ENCODE data around the gene BAIAP2.

BAIAP2 gene

GRCh38 chr17:81036197-81036941 is 1.4 kb downstream of the BAIAP2 start:
- DNase-seq (ENCODE audit: low read depth in 2 of 3, low spot score in 1 of 3) = no peak

GRCh38 chr17:81037026-81037797 is 2.3 kb downstream of the BAIAP2 start:
- DNase-seq (ENCODE audit: low read depth in 2 of 3, low spot score in 1 of 3) = no peak

GRCh38 chr17:81037798-81038733 is 3.1 kb downstream of the BAIAP2 start:
- DNase-seq (ENCODE audit: low read depth in 2 of 3, low spot score in 1 of 3) = no peak

- no peak for DNase-seq (ENCODE audit: low read depth in 2 of 3, low spot score in 1 of 3)
Measured at GRCh38 chr17:81039096-81039495, 4.1 kb downstream of the BAIAP2 start.

- no peak for DNase-seq (ENCODE audit: low read depth in 2 of 3, low spot score in 1 of 3)
Measured at GRCh38 chr17:81039854-81040758, 5.2 kb downstream of the BAIAP2 start.

- no peak for DNase-seq (ENCODE audit: low read depth in 2 of 3, low spot score in 1 of 3)
Measured at GRCh38 chr17:81040791-81041337, 5.9 kb downstream of the BAIAP2 start.

- DNase-seq (ENCODE audit: low read depth in 2 of 3, low spot score in 1 of 3) = no peak
Measured at GRCh38 chr17:81042606-81043005, 7.7 kb downstream of the BAIAP2 start.

- DNase-seq (ENCODE audit: low read depth in 2 of 3, low spot score in 1 of 3) = no peak
Measured at GRCh38 chr17:81043319-81043724, 8.4 kb downstream of the BAIAP2 start.

GRCh38 chr17:81043725-81044427 is 8.9 kb downstream of the BAIAP2 start:
- DNase-seq (ENCODE audit: low read depth in 2 of 3, low spot score in 1 of 3) = no peak

GRCh38 chr17:81044428-81044763 is 9.4 kb downstream of the BAIAP2 start:
- no peak for DNase-seq (ENCODE audit: low read depth in 2 of 3, low spot score in 1 of 3)

- DNase-seq (ENCODE audit: low read depth in 2 of 3, low spot score in 1 of 3) = no peak
Measured at GRCh38 chr17:81044764-81045589, 10.0 kb downstream of the BAIAP2 start.

- DNase-seq (ENCODE audit: low read depth in 2 of 3, low spot score in 1 of 3) = no peak
Measured at GRCh38 chr17:81045590-81046095, 10.7 kb downstream of the BAIAP2 start.

GRCh38 chr17:81046132-81046769 is 11.3 kb downstream of the BAIAP2 start:
- no peak for DNase-seq (ENCODE audit: low read depth in 2 of 3, low spot score in 1 of 3)

GRCh38 chr17:81046770-81047359 is 11.9 kb downstream of the BAIAP2 start:
- no peak for DNase-seq (ENCODE audit: low read depth in 2 of 3, low spot score in 1 of 3)

GRCh38 chr17:81048827-81049371 is 13.9 kb downstream of the BAIAP2 start:
- no peak for DNase-seq (ENCODE audit: low read depth in 2 of 3, low spot score in 1 of 3)

GRCh38 chr17:81049372-81049911 is 14.5 kb downstream of the BAIAP2 start:
- DNase-seq (ENCODE audit: low read depth in 2 of 3, low spot score in 1 of 3) = no peak

GRCh38 chr17:81049973-81050551 is 15.1 kb downstream of the BAIAP2 start:
- no peak for DNase-seq (ENCODE audit: low read depth in 2 of 3, low spot score in 1 of 3)

All from stimulated activated CD4-positive, alpha-beta T cell treated with anti-CD3 and anti-CD28 coated beads, Interleukin-12 subunit alpha, Interleukin-12 subunit beta, amount 100 ng/mL, for 48 hours (primary cell).